ENCODE results near the gene LGALS7. TPM values are rescaled to one million over a fixed set of nuclear protein-coding genes. Genes with fewer than 3 reads are reported as not detected.

The LGALS7 gene
- total and polyA plus RNA-seq, 2 of the 8 experiments (the other 6 are each of a cell fraction or from before 2014, with no cell fraction given), result 0.32 TPM; not detected in 1

- no peak overlapping the region for H2BK5ac ChIP-seq (ENCODE audit: low read depth, low read length)
- no peak overlapping the region for H3K23ac ChIP-seq (ENCODE audit: insufficient read length)
- no peak for DNase-seq (ENCODE audit: low read depth in 1 of 2, low spot score in 2 of 2)
- CTCF ChIA-PET (ENCODE audit: partially characterized antibody), result interaction anchor here (0.5 kb wide), 1 partner anchor 25 kb away, joined by 3 read pairs; no protein-coding TSS in a partner anchor
- POLR2A ChIA-PET (ENCODE audit: partially characterized antibody), result no interaction called here
- H2AK5ac ChIP-seq (ENCODE audit: low read depth, low read length), result no peak overlapping the region; the same call in 1 of the 2 replicates
- H3K79me1 ChIP-seq (ENCODE audit: low read depth, low read length), result no peaks in the 10 kb centered on the region
- no peak overlapping the region; the same call in 1 of the 2 replicates for H2AFZ ChIP-seq (ENCODE audit: low read length)
- H4K20me1 ChIP-seq (replicated peaks in 1 of 2; ENCODE audit: control insufficient read depth in 1 of 2, insufficient read depth in 2 of 2, low read length in 2 of 2), result no peaks in the 10 kb centered on the region
- H3K27ac ChIP-seq (ENCODE audit: low read depth, low read length), result no peak overlapping the region
- no peak overlapping the region for H2BK15ac ChIP-seq (ENCODE audit: low read length)
- no peak overlapping the region for H2BK20ac ChIP-seq (ENCODE audit: low read length)
- H3K27me3 ChIP-seq (replicated peaks in 1 of 4; ENCODE audit: control insufficient read depth in 3 of 4, extremely low read depth in 1 of 4, insufficient read depth in 3 of 4, low read length in 3 of 4), result no peaks in the 10 kb centered on the region
- H3K4me1 ChIP-seq (replicated peaks in 1 of 4; ENCODE audit: control insufficient read depth in 3 of 4, insufficient read depth in 4 of 4, low read length in 3 of 4), result no peaks in the 10 kb centered on the region
- no peaks in the 10 kb centered on the region for H3K36me3 ChIP-seq (ENCODE audit: control insufficient read depth in 2 of 4, insufficient read depth in 4 of 4, low read length in 3 of 4)
- no peak overlapping the region for H3K56ac ChIP-seq (replicated peaks; ENCODE audit: insufficient read length, low read depth, low read length)
- TF ChIP-seq SIX5 (IDR thresholded peaks at IDR 0.05; ENCODE audit: low read depth, low read length), result no peak
- no peak for TF ChIP-seq SP2 (IDR thresholded peaks at IDR 0.05; ENCODE audit: low read length)
- no peak for TF ChIP-seq BRCA1 (IDR thresholded peaks at IDR 0.05; ENCODE audit: low read depth, low read length)
- TF ChIP-seq ATF2 (IDR thresholded peaks at IDR 0.05; ENCODE audit: low read length), result no peak
- no peak for TF ChIP-seq TAF7 (optimal IDR thresholded peaks at IDR 0.05; ENCODE audit: borderline replicate concordance, low read depth, low read length)
- TF ChIP-seq TEAD4 (IDR thresholded peaks at IDR 0.05; ENCODE audit: low read depth, low read length), result no peak
- H3K4ac ChIP-seq (replicated peaks; ENCODE audit: insufficient read length, low read depth, low read length), result no peak overlapping the region
- no peak overlapping the region for H4K91ac ChIP-seq (replicated peaks; ENCODE audit: insufficient read length, low read length)
- WGBS, 2 experiments (ENCODE audit: extremely low coverage in 1 of 2, insufficient coverage in 1 of 2, insufficient read length in 1 of 2, insufficient replicate concordance in 2 of 2, low coverage in 1 of 2, low lambda C conversion rate in 2 of 2, missing lambda C conversion rate in 1 of 2), result 88% methylated on average over 16 of the region's 17 CpGs; no CpG with 5 or more reads in 1 of the 2 experiments
- no peaks in the 10 kb centered on the region for H3K9me3 ChIP-seq (ENCODE audit: insufficient read depth in 2 of 2, low read depth in 1 of 2, low read length in 1 of 2)
- H2BK12ac ChIP-seq (ENCODE audit: low read depth, low read length), result no peak overlapping the region
- no peak overlapping the region for H3K4me2 ChIP-seq (ENCODE audit: insufficient read depth in 1 of 2, low read depth in 2 of 2, low read length in 2 of 2)
- no peaks in the 10 kb centered on the region for H3K23me2 ChIP-seq (ENCODE audit: low read depth, low read length)
- no peak overlapping the region for H2BK120ac ChIP-seq (replicated peaks; ENCODE audit: low read depth, low read length)
- H3K18ac ChIP-seq (ENCODE audit: extremely low read depth, low read length), result no peak overlapping the region
- 0 out of 2 replicates have a peak overlapping the region, but pooled peaks have one; percentile 18 for H4K8ac ChIP-seq (ENCODE audit: extremely low read depth, insufficient read depth, low read length)
- no peak overlapping the region for H3K14ac ChIP-seq (ENCODE audit: insufficient read length)
- FAIRE-seq, result no peak
- no peak overlapping the region for H3K4me3 ChIP-seq (ENCODE audit: extremely low read depth in 1 of 4, insufficient read depth in 2 of 4, low read depth in 3 of 4, low read length in 4 of 4)
- no peak overlapping the region for H3K9ac ChIP-seq (replicated peaks in 1 of 4; ENCODE audit: extremely low read depth in 1 of 4, low read depth in 3 of 4, low read length in 3 of 4)
- H3K79me2 ChIP-seq (ENCODE audit: control insufficient read depth in 1 of 2, insufficient read depth in 2 of 2, low read length in 2 of 2), result no peaks in the 10 kb centered on the region
- H4K5ac ChIP-seq (ENCODE audit: insufficient read length, low read depth, low read length), result no peak overlapping the region
Measured at GRCh38 chr19:38808741-38809140, 35.4 kb upstream of the LGALS7 start.

Data from H1 (cell line).